Keratinocyte (primary cell): ENCODE data around the gene IQGAP3. TPM values are rescaled to one million over a fixed set of nuclear protein-coding genes. Genes with fewer than 3 reads are reported as not detected.

Source experiments
- DNase-seq: peaks from one replicate; pipeline ENCODE4 v3.0.0-alpha.2; 2011; ENCODE audit warnings: low read depth, missing footprints, low spot score
- FAIRE-seq: peaks from 2 replicates; lab custom pipeline; 2011; peaks lifted over from hg19 to GRCh38; lab: Jason Lieb, UNC
- H2AFZ ChIP-seq: 2 replicates; pipeline ENCODE4 v1.6.0; 2012; ENCODE audit warnings: low read length, control low read depth, inconsistent platforms; ENCODE audit not compliant: control insufficient read depth
- H3K27ac ChIP-seq: 2 replicates; pipeline ENCODE4 v1.5.1; 2011; ENCODE audit warnings: low read length; ENCODE audit not compliant: control insufficient read depth, insufficient read depth
- H3K27me3 ChIP-seq: 3 replicates; pipeline ENCODE4 v1.6.0; 2011; ENCODE audit warnings: low read length; ENCODE audit not compliant: control insufficient read depth, insufficient read depth; ENCODE audit errors: extremely low read depth
- H3K36me3 ChIP-seq, 2 experiments: 2 replicates in 1 of 2; 3 replicates in 1 of 2; pipeline ENCODE4 v1.5.1; 2011; ENCODE audit warnings: low read length in 2 of 2, mild to moderate bottlenecking in 1 of 2; ENCODE audit not compliant: control insufficient read depth in 2 of 2, insufficient read depth in 2 of 2; ENCODE audit errors: extremely low read depth in 1 of 2
- H3K4me1 ChIP-seq: 3 replicates; pipeline ENCODE4 v1.5.1; 2011; ENCODE audit warnings: low read length; ENCODE audit not compliant: control insufficient read depth, insufficient read depth; ENCODE audit errors: extremely low read depth
- H3K4me2 ChIP-seq: 3 replicates; pipeline ENCODE4 v1.6.0; 2011; ENCODE audit warnings: low read depth, low read length; ENCODE audit not compliant: control insufficient read depth, insufficient read depth; ENCODE audit errors: extremely low read depth
- H3K4me3 ChIP-seq, 3 experiments: fragments of 200-600 bp in 1 of 3; sonication (generic) in 1 of 3; 2 replicates in 2 of 3; 3 replicates in 1 of 3; pipeline ENCODE4 v1.5.1; 2011 to 2016; ENCODE audit warnings: low read length in 3 of 3, mild to moderate bottlenecking in 3 of 3, control low read depth in 2 of 3, inconsistent platforms in 1 of 3, low read depth in 1 of 3, mixed read lengths in 1 of 3, mixed run types in 1 of 3, moderate library complexity in 1 of 3; ENCODE audit not compliant: control insufficient read depth in 2 of 3, insufficient read depth in 2 of 3; ENCODE audit errors: extremely low read depth in 1 of 3
- H3K79me2 ChIP-seq: 2 replicates; pipeline ENCODE4 v1.6.0; 2012; ENCODE audit warnings: low read length; ENCODE audit not compliant: control insufficient read depth, insufficient read depth
- H3K9ac ChIP-seq: 3 replicates; pipeline ENCODE4 v1.6.0; 2011; ENCODE audit warnings: low read length; ENCODE audit not compliant: control insufficient read depth, insufficient read depth; ENCODE audit errors: extremely low read depth
- H3K9me1 ChIP-seq: 3 replicates; pipeline ENCODE4 v1.6.0; 2011; ENCODE audit warnings: low read length; ENCODE audit not compliant: control insufficient read depth, insufficient read depth; ENCODE audit errors: extremely low read depth
- H3K9me3 ChIP-seq: 2 replicates; pipeline ENCODE4 v1.5.1; 2012; ENCODE audit warnings: low read depth, low read length; ENCODE audit not compliant: control insufficient read depth
- H4K20me1 ChIP-seq: 3 replicates; pipeline ENCODE4 v1.6.0; 2011; ENCODE audit warnings: low read length; ENCODE audit not compliant: control insufficient read depth, insufficient read depth; ENCODE audit errors: extremely low read depth
- EZH2 ChIP-seq: IDR thresholded peaks from one replicate; pipeline ENCODE4 v1.6.1; 2012; ENCODE audit warnings: inconsistent platforms, mild to moderate bottlenecking, low read length, moderate library complexity
- dilution Hi-C: fragments of 300-500 bp; cut with MboI; formaldehyde crosslinking; loops from one replicate; pipeline ENCODE4 v1.7.0; 2020; ENCODE audit warnings: low sequenced_read_pairs; ENCODE audit not compliant: extremely low pct_ligation_motif_present
- polyA plus RNA-seq, 5 experiments: library from polyadenylated mRNA; depleted of rRNA in 3 of 5; stranded (reverse) in 3 of 5; stranded (forward) in 1 of 5; unstranded in 1 of 5; fragments of >200 nt; gene quantifications; 1 replicate in 1 of 5; 2 replicates in 3 of 5; 3 replicates in 1 of 5; pipeline versions ENCODE4 v1.2.1 to v1.2.3, GENCODE V29; 2011 to 2012; ENCODE audit warnings: missing spikeins in 2 of 5, low read depth in 1 of 5, low replicate concordance in 1 of 5
- TF ChIP-seq, protein P1 (sequence below), 3 experiments: IDR thresholded peaks in 1 of 3; conservative IDR thresholded peaks in 1 of 3; optimal IDR thresholded peaks in 1 of 3; 2 replicates in 2 of 3; 3 replicates in 1 of 3; pipeline versions ENCODE3 to v1.5.1; 2011; ENCODE audit warnings: low read length in 3 of 3, mild to moderate bottlenecking in 3 of 3, moderate library complexity in 2 of 3, control low read depth in 1 of 3, inconsistent platforms in 1 of 3; ENCODE audit not compliant: insufficient read depth in 2 of 3; ENCODE audit errors: extremely low read depth in 1 of 3

The IQGAP3 gene
- polyA plus RNA-seq, 1 donor (not counting 4 experiments of a cell fraction or from before 2014, with no cell fraction given), result 5.3 TPM

GRCh38 chr1:156547982-156548381, 24.4 kb downstream of the IQGAP3 start:
- Histone ChIP-seq H3K9me3 (no peaks in the 10 kb centered on the region), H3K9ac (no peak overlapping the region), H3K9me1 (no peaks in the 10 kb centered on the region), H4K20me1 (no peaks in the 10 kb centered on the region), H3K79me2 (no peaks in the 10 kb centered on the region), H3K27me3 (no peaks in the 10 kb centered on the region), H3K27ac (no peak overlapping the region), H3K4me1 (peaks cover 2% of the 10 kb centered on the region), H2AFZ (no peak overlapping the region), H3K36me3 (peaks cover 4 to 29% of the 10 kb centered on the region in 2 experiments), H3K4me2 (no peak overlapping the region), H3K4me3 (no peak overlapping the region)
- dilution Hi-C loops, result no loop called here
- no peak for DNase-seq
- FAIRE-seq, result no peak
- TF ChIP-seq EZH2, result no peak
- TF ChIP-seq, protein P1, sequence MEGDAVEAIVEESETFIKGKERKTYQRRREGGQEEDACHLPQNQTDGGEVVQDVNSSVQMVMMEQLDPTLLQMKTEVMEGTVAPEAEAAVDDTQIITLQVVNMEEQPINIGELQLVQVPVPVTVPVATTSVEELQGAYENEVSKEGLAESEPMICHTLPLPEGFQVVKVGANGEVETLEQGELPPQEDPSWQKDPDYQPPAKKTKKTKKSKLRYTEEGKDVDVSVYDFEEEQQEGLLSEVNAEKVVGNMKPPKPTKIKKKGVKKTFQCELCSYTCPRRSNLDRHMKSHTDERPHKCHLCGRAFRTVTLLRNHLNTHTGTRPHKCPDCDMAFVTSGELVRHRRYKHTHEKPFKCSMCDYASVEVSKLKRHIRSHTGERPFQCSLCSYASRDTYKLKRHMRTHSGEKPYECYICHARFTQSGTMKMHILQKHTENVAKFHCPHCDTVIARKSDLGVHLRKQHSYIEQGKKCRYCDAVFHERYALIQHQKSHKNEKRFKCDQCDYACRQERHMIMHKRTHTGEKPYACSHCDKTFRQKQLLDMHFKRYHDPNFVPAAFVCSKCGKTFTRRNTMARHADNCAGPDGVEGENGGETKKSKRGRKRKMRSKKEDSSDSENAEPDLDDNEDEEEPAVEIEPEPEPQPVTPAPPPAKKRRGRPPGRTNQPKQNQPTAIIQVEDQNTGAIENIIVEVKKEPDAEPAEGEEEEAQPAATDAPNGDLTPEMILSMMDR (optimal IDR thresholded peaks at IDR 0.05 in 1 of 3, IDR thresholded peaks at IDR 0.05 in 1 of 3, conservative IDR thresholded peaks at IDR 0.05 in 1 of 3; ENCODE audit: extremely low read depth in 1 of 3, insufficient read depth in 2 of 3, low read length in 3 of 3), result no peak

- H3K36me3 ChIP-seq, result peaks cover 4 to 29% of the 10 kb centered on the region in 2 experiments
- no peaks in the 10 kb centered on the region for H3K9me1 ChIP-seq
- no peaks in the 10 kb centered on the region for H3K9me3 ChIP-seq
- TF ChIP-seq, protein P1 (optimal IDR thresholded peaks at IDR 0.05 in 1 of 3, IDR thresholded peaks at IDR 0.05 in 1 of 3, conservative IDR thresholded peaks at IDR 0.05 in 1 of 3; ENCODE audit: extremely low read depth in 1 of 3, insufficient read depth in 2 of 3, low read length in 3 of 3), result no peak
- no peak for TF ChIP-seq EZH2
- H3K4me2 ChIP-seq, result no peak overlapping the region
- H3K4me3 ChIP-seq, result no peak overlapping the region
- dilution Hi-C loops, result no loop called here
- H3K79me2 ChIP-seq, result no peaks in the 10 kb centered on the region
- FAIRE-seq (no peak), DNase-seq (no peak)
- no peak overlapping the region for H3K27ac ChIP-seq
- H4K20me1 ChIP-seq, result no peaks in the 10 kb centered on the region
- H3K27me3 ChIP-seq, result no peaks in the 10 kb centered on the region
- no peak overlapping the region for H3K9ac ChIP-seq
- peaks cover 2% of the 10 kb centered on the region for H3K4me1 ChIP-seq
- H2AFZ ChIP-seq, result no peak overlapping the region
Measured at GRCh38 chr1:156547434-156547833, 24.9 kb downstream of the IQGAP3 start.
